Rectal smooth muscle tissue (tissue), 1 donor: ENCODE data around the gene SFRP5.

Experiments
- H3K27ac ChIP-seq: one replicate; pipeline ENCODE4 v1.7.0; 2013; ENCODE audit warnings: low read depth, low read length, inconsistent platforms
- H3K27me3 ChIP-seq: one replicate; pipeline ENCODE4 v1.7.0; 2013; ENCODE audit warnings: low read length; ENCODE audit not compliant: control insufficient read depth, insufficient read depth
- H3K36me3 ChIP-seq: one replicate; pipeline ENCODE4 v1.7.0; 2013; ENCODE audit warnings: low read length; ENCODE audit not compliant: control insufficient read depth, insufficient read depth
- H3K4me1 ChIP-seq: one replicate; pipeline ENCODE4 v1.7.0; 2013; ENCODE audit warnings: low read length; ENCODE audit not compliant: control insufficient read depth, insufficient read depth
- H3K4me3 ChIP-seq: one replicate; pipeline ENCODE4 v1.7.0; 2013; ENCODE audit warnings: low read length
- H3K9ac ChIP-seq: one replicate; pipeline ENCODE4 v1.7.0; 2013; ENCODE audit warnings: low read length

The SFRP5 gene

DNA sequence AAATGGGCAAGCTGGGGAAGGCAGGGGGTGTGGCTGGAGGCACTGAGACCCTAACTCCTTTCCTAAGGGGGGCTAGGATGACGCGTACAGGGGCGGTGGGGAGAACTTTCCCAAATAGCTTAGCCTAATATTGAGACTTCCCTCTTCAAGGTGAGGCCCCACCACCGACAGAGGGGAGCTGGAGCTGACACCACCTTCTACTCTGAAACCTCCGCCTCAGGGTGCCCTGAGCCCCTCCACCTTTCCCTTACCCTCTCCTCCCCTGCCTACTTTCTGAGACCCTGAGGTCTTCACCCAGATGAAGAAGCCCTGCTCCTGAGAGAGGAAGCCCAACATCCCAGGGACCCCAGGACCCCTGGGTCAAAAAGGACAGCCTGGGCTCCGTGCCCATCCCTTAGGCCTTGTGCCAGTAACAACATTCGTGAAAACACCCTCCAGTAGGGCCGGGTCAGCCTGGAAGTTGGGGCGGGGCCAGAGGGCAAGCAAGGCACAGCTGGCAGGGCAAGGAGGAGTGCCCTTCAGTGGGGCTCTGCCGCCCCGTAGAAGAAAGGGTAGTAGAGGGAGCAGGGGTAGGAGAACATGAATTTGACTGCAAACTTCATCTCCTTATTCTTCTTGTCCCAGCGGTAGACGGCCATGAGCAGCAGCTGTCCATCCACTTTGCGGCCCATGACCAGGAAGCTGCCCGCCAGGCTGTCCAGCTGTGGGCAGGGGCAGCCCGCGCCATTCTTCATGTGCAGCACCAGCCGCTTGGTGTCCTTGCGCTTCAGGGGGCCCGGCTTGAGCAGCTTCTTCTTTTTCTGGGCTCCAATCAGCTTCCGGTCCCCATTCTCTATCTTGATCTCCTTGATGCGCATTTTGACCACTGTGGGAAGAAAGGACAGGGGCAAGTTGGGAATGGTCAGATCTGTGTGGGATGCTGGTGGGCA, 4.5 kb downstream of the SFRP5 start:
- Histone ChIP-seq H3K4me3 (no peak overlapping the region), H3K9ac (no peak overlapping the region), H3K4me1 (no peaks in the 10 kb centered on the region), H3K27me3 (peaks cover 10% of the 10 kb centered on the region), H3K27ac (no peak overlapping the region), H3K36me3 (no peaks in the 10 kb centered on the region)

GRCh38 chr10:97766106-97766810, 5.5 kb downstream of the SFRP5 start:
- Histone ChIP-seq H3K4me3 (no peak overlapping the region), H3K27ac (no peak overlapping the region), H3K9ac (no peak overlapping the region), H3K4me1 (no peaks in the 10 kb centered on the region), H3K27me3 (peaks cover 10% of the 10 kb centered on the region), H3K36me3 (peaks cover 3% of the 10 kb centered on the region)

DNA sequence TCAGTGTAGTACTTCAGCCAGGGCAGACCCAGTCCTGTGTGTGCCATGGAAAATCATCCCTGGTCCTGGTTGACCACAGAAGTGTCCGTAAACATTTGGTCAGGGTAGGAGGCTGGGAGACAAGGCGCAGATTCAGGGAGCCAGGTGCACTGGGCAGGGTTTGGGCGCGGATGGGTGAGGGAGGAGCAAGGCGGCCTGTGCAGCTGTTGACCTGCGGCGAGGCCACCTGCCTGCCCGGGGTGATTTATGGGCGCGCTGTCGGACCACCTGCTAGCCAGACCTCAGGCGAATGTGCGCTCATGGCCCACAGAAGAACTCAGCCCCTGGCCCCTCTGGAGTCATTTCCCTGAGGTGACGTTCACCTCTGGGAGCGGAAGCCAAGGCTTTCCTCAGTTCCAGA, 6.6 kb downstream of the SFRP5 start:
- H3K36me3 ChIP-seq = peaks cover 7% of the 10 kb centered on the region
- no peak overlapping the region for H3K27ac ChIP-seq
- H3K27me3 ChIP-seq = peaks cover 5% of the 10 kb centered on the region
- no peak overlapping the region for H3K9ac ChIP-seq
- H3K4me1 ChIP-seq = no peaks in the 10 kb centered on the region
- no peak overlapping the region for H3K4me3 ChIP-seq

GRCh38 chr10:97764519-97764931, 7.3 kb downstream of the SFRP5 start:
- Histone ChIP-seq H3K4me1 (no peaks in the 10 kb centered on the region), H3K4me3 (no peak overlapping the region), H3K9ac (no peak overlapping the region), H3K27ac (no peak overlapping the region), H3K36me3 (peaks cover 13% of the 10 kb centered on the region), H3K27me3 (peaks cover 5% of the 10 kb centered on the region)

- Histone ChIP-seq H3K4me1 (no peaks in the 10 kb centered on the region), H3K9ac (no peak overlapping the region), H3K27ac (no peak overlapping the region), H3K27me3 (peaks cover under 1% of the 10 kb centered on the region), H3K4me3 (no peak overlapping the region), H3K36me3 (peaks cover 17% of the 10 kb centered on the region)
Measured at GRCh38 chr10:97763947-97764346, 7.9 kb downstream of the SFRP5 start.

DNA sequence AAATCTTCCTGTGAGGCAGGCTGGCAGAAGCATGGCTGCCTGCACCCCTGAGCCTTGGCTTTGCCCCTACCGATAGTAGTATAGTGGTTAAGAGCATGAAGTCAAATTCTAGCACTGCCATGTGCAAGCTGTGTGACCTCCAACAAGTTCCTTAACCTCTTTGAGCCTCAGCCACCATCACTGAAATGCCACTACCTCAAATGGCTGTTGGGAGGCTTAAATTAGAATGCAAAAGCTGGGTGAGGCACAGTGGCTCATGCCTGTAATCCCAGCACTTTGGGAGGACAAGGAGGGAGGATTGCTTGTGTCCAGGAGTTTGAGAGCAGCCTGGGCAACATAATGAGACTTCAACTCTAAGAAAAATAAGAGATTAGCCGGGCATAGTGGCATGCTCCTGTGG, 8.4 kb downstream of the SFRP5 start:
- Histone ChIP-seq H3K4me1 (no peaks in the 10 kb centered on the region), H3K4me3 (no peak overlapping the region), H3K27ac (peak overlapping the region; percentile 28), H3K27me3 (no peaks in the 10 kb centered on the region), H3K36me3 (peaks cover 17% of the 10 kb centered on the region), H3K9ac (no peak overlapping the region)

DNA sequence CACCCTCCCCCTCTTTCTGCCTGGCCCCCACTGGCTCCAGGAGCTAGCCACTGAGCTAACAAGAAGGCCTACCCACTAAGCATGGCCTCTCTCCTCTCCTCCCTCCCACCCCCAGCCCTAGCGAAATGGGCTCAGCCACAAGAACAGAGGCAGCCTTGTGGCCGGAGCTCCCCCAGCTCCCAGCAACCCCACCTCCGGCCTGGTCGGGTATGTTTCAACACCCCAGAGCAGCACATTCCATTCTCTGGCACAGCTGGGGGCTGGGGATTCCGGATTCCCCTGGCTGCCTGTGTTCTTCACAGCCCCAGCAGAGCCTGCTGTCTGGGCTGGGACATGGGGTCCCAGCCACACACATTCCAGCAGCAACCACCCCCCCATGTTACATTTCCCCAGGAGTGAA, 9.0 kb downstream of the SFRP5 start:
- Histone ChIP-seq H3K4me1 (no peaks in the 10 kb centered on the region), H3K4me3 (no peak overlapping the region), H3K27me3 (no peaks in the 10 kb centered on the region), H3K9ac (no peak overlapping the region), H3K36me3 (peaks cover 17% of the 10 kb centered on the region), H3K27ac (peak overlapping the region; percentile 59)

GRCh38 chr10:97762056-97762455, 9.7 kb downstream of the SFRP5 start:
- H3K27me3 ChIP-seq = no peaks in the 10 kb centered on the region
- H3K9ac ChIP-seq = no peak overlapping the region
- no peak overlapping the region for H3K4me3 ChIP-seq
- H3K4me1 ChIP-seq = no peaks in the 10 kb centered on the region
- peaks cover 24% of the 10 kb centered on the region for H3K36me3 ChIP-seq
- H3K27ac ChIP-seq = peak overlapping the region; percentile 59

GRCh38 chr10:97761331-97761865, 10.4 kb downstream of the SFRP5 start:
- Histone ChIP-seq H3K27me3 (no peaks in the 10 kb centered on the region), H3K4me3 (no peak overlapping the region), H3K9ac (no peak overlapping the region), H3K4me1 (no peaks in the 10 kb centered on the region), H3K36me3 (peaks cover 26% of the 10 kb centered on the region), H3K27ac (peak overlapping the region; percentile 10)

DNA sequence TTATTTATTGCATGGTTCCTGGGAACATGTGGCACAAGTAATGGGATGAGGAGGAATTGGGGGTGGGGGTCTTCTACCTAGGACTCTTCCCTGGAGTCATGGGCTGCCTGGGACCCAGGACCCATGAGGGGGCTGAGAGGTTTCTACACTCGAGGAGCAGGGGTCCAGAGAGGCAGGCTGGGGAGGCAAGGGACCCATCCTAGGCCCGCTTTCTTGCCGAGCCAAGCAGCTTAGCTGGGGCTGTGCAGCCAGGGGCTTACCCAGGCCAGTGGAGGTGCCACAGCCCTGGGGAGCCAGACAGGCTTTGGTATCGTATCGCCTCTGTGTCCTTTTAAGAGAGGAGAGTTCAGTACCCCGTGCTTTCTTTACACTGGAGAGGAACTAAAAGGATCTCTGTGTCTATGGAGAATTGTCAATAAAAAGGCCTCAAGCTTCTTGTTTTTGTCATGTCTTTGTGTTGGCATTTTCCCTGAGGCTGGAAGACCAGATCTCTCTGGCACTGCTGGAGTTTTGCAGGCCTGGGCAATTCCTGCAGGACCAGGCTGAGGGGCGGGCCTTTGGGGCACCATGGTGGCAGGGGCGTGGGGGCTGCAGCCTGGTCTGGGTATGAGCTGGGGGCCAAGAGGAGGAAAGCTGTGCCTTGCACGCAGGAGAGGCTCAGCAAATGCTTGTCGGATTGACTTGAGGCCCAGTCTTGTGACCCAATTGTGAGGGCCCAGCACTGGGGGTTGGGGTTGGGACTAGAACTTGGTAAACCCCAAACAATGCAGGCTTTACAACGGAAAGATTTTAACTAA, 11.1 kb downstream of the SFRP5 start:
- H3K27ac ChIP-seq = peak overlapping the region; percentile 10
- H3K36me3 ChIP-seq = peaks cover 28% of the 10 kb centered on the region
- no peaks in the 10 kb centered on the region for H3K4me1 ChIP-seq
- H3K4me3 ChIP-seq = no peak overlapping the region
- H3K27me3 ChIP-seq = no peaks in the 10 kb centered on the region
- H3K9ac ChIP-seq = no peak overlapping the region

- H3K36me3 ChIP-seq = peaks cover 31% of the 10 kb centered on the region
- no peak overlapping the region for H3K27ac ChIP-seq
- no peak overlapping the region for H3K9ac ChIP-seq
- no peaks in the 10 kb centered on the region for H3K27me3 ChIP-seq
- no peak overlapping the region for H3K4me3 ChIP-seq
- no peaks in the 10 kb centered on the region for H3K4me1 ChIP-seq
Measured at GRCh38 chr10:97759946-97760345, 11.9 kb downstream of the SFRP5 start.
